22Rv1 (cell line): ENCODE results near the gene CEP164.

Source experiments
- H3K27ac ChIP-seq: fragments of 450-650 bp; 2 replicates; pipeline ENCODE4 v1.5.1; 2017
- ZFX ChIP-seq: fragments of 450-650 bp; IDR thresholded peaks from 2 replicates; pipeline ENCODE4 v1.6.1; 2017; ENCODE audit warnings: antibody characterized with exemption, borderline replicate concordance
- TF ChIP-seq, protein P1 (sequence below): fragments of 450-650 bp; IDR thresholded peaks from 2 replicates; pipeline ENCODE4 v1.5.1; 2017; ENCODE audit warnings: mild to moderate bottlenecking

CEP164 gene

DNA sequence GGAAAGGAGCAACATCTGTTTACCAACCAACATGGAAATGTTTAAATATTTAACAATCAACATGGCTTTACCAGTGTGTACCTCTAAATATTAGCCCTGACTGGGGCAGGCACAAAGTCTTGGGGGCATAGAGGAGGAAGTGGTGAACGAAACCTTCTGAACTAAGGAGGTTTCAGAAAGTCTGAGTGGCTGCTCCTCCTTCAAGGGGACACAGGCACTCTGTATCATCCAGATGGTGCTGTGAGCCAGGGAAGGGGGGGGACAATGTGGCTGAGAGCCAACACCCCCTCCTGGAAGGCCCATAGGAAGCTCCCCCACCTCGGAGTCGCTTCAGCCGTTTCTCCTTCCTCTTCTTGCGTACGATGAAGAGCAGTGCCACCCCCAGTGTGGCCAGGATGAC, 107.7 kb downstream of the CEP164 start:
- TF ChIP-seq, protein P1, sequence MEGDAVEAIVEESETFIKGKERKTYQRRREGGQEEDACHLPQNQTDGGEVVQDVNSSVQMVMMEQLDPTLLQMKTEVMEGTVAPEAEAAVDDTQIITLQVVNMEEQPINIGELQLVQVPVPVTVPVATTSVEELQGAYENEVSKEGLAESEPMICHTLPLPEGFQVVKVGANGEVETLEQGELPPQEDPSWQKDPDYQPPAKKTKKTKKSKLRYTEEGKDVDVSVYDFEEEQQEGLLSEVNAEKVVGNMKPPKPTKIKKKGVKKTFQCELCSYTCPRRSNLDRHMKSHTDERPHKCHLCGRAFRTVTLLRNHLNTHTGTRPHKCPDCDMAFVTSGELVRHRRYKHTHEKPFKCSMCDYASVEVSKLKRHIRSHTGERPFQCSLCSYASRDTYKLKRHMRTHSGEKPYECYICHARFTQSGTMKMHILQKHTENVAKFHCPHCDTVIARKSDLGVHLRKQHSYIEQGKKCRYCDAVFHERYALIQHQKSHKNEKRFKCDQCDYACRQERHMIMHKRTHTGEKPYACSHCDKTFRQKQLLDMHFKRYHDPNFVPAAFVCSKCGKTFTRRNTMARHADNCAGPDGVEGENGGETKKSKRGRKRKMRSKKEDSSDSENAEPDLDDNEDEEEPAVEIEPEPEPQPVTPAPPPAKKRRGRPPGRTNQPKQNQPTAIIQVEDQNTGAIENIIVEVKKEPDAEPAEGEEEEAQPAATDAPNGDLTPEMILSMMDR: no peak
- no peak for TF ChIP-seq ZFX
- H3K27ac ChIP-seq: no peak overlapping the region

DNA sequence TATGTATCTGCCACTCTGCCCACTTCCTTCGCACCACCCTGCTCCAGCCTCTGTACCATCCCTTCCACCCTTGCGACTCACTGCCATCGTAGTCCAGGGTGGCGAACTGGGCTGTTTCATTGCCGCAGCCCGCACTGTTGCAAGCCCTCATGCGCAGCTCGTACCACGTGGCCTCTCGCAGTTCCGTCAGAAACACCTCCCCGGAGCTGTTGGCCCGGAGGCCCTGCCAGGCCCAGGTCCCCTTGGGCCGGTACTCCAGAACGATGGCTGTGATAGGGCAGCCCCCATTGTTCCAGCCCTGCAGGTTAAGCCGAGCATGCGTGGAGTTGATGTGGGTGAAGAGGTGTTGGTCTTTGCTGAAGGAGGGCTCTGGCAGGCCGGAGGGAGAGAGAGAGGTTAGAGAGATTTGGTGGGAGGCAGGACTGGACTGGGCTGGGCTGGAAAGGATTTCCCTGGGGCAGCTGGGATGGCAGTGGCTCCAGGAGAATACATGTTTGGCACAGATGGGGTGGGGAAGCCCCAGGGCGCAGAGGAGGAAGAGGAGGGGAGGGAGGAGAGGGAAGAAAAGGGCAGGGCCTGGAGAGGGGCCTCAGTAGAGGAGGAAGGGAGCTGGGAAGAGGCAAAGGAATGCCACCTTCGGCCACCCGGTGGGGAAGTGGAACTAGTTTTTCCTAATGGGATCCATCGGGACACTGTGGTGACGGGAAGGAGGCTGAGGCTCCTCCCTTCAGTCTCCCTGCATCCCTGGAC, 109.6 kb downstream of the CEP164 start:
- H3K27ac ChIP-seq: no peak overlapping the region
- TF ChIP-seq, protein P1: no peak
- TF ChIP-seq ZFX: no peak

DNA sequence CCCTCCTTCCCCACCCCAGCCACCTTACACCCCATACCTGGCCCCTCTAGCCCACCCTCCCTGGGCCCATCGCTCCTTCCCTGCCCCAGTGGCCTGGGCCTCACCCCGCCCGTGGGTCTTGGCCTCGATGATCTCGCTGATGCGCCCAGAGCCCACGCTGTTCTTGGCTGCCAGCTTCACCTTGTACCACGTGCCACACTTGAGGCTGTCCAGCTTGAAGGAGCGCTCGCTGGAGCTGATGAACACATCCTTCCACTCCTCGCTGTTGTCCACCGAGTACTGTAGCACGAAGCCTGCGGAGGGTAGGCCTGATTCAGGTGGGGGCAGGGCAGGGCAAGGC, 110.1 kb downstream of the CEP164 start:
- TF ChIP-seq, protein P1: no peak
- no peak overlapping the region for H3K27ac ChIP-seq

DNA sequence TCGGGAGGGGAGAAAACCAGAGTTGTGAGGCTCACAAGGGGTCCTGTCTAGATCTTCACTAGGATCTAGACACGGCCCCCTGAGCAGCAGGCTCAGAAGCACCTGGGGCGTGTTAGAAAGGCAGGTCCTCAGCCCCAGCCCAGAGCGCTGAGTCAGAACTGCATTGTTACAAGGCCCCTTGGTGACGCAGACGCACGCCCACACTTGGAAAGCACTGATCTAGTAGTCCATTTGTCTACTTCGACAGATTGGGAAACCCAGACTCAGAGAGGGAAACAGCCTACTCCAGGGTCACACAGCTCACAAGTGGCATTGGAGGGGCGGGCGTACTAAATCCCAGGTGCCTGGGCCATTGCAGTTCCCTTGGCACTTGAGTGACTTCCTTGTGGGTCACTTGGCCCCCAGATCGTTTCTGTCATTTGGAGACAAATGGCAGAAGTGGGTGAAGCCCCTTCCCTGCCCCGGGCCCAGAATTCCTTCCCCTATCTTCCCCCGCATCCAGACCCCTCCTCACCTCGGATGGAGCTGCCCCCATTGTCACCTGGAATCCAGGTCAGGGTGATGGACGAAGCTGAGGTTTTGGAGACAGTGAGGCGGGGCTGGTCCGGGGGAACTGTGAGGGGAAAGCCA, 110.8 kb downstream of the CEP164 start:
- TF ChIP-seq ZFX: no peak
- TF ChIP-seq, protein P1: no peak
- no peak overlapping the region for H3K27ac ChIP-seq

DNA sequence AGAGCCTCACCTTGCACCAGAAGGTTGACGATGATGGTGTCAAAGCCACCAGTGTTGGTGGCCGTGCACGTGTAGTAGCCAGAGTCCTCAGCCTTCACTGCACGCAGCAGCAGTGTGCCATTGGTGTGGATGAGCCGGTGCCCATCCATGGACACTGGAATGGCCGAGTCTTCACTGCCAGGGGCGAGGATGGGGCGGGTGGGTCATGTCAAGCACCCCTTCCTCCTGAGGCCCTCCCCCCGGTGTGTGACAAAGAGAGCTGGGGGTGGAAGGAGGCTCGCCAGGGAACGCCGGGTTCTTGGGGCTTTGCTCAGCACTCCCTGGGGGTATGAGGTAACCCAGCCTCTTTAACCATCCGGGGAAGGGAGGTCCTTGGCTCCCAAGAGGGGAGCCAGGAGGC, 111.6 kb downstream of the CEP164 start:
- H3K27ac ChIP-seq: no peak overlapping the region
- TF ChIP-seq, protein P1: no peak
- TF ChIP-seq ZFX: no peak

DNA sequence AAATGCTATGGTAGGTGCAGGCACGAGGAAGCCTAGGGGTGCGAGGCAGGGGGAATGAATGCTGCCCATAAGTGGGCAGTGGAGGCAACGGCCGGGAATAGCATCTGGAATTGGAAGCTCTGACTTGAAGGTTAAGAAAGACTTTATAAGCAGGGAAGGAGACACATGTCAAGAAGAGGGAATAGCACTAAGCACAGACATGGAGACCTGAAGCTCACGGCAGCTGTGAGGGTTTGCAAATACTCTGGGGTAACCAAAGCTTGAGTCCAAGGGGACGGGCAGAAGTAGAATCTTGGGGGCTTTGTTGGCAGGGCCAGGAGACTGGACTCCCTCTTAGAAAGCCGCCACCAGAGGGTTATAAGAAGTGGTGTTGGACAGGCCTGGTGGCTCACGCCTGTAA, 112.6 kb downstream of the CEP164 start:
- no peak overlapping the region for H3K27ac ChIP-seq
- TF ChIP-seq, protein P1: no peak
- no peak for TF ChIP-seq ZFX

DNA sequence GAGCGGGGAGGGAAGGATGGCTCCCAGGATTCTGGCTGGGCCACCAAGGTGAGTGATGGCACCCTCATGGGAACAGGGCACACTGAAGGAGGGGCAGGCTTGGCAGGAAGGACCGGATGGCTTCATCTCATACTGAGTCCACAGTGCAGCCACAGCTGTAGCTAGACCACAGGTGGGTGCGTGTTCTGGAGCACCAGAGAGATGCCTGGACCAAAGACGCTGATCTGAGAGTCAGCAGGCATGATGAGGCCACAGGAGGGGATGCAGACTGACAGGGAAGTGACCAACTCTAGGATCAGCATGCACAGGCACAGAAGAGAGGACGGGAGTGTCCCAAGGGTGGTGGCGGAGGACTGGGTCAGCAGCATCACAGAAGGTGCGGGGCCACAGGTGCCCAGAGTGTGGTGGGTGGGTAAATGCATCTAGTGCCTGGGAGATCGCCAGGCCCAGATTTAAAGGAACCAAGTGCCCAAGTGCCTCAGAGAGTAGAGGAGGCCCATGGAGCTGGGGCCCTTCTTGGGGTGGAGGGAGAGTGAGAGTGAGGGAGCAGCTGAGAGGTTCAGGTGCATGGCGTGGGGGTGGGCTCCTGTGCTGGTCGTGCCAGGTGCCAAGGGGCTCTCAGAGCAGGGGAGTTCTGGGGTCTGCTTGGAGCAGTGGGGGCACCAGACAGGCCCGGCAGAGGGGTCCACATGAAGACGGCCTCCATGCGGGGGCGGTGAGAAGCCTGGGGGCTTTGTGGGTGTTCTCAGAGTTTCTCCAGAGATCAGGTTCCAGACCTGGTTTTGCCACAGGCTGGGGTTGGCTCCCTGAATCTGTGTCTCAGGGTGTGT, 113.7 kb downstream of the CEP164 start:
- H3K27ac ChIP-seq: no peak overlapping the region
- TF ChIP-seq, protein P1: no peak
- TF ChIP-seq ZFX: no peak
